Memory B cell (primary cell): ENCODE results near the gene PLA2G5.
"Not testable (repeated sequence)": the region's sequence is repeated elsewhere in the genome, so short reads cannot be mapped to it uniquely, and the experiment has no call there.

Experiments
- ATAC-seq: fragments of 150-1000 bp; cut with Tn5 transposase; 2 replicates; pipeline ENCODE4 v1.10.0; 2021; ENCODE audit warnings: low read depth, mild to moderate bottlenecking, moderate library complexity
- DNase-seq, 2 donors: peaks; one replicate each; pipeline ENCODE4 v3.0.0; 2022; ENCODE audit warnings: low spot score in 2 of 2
- H3K27ac Mint-ChIP-seq: one replicate; pipeline ENCODE4 v1.8.0; 2022; ENCODE audit warnings: mild to moderate bottlenecking, moderate library complexity, mixed read lengths
- H3K27me3 Mint-ChIP-seq: one replicate; pipeline ENCODE4 v1.8.0; 2022; ENCODE audit warnings: mixed read lengths
- H3K36me3 Mint-ChIP-seq: one replicate; pipeline ENCODE4 v1.8.0; 2022; ENCODE audit warnings: mild to moderate bottlenecking, mixed read lengths
- H3K4me1 Mint-ChIP-seq: one replicate; pipeline ENCODE4 v1.8.0; 2022; ENCODE audit warnings: mixed read lengths
- H3K4me3 Mint-ChIP-seq: one replicate; pipeline ENCODE4 v1.8.0; 2022; ENCODE audit warnings: mild to moderate bottlenecking, moderate library complexity, mixed read lengths
- H3K9me3 Mint-ChIP-seq: one replicate; pipeline ENCODE4 v1.8.0; 2022; ENCODE audit warnings: mixed read lengths

Gene PLA2G5

DNA sequence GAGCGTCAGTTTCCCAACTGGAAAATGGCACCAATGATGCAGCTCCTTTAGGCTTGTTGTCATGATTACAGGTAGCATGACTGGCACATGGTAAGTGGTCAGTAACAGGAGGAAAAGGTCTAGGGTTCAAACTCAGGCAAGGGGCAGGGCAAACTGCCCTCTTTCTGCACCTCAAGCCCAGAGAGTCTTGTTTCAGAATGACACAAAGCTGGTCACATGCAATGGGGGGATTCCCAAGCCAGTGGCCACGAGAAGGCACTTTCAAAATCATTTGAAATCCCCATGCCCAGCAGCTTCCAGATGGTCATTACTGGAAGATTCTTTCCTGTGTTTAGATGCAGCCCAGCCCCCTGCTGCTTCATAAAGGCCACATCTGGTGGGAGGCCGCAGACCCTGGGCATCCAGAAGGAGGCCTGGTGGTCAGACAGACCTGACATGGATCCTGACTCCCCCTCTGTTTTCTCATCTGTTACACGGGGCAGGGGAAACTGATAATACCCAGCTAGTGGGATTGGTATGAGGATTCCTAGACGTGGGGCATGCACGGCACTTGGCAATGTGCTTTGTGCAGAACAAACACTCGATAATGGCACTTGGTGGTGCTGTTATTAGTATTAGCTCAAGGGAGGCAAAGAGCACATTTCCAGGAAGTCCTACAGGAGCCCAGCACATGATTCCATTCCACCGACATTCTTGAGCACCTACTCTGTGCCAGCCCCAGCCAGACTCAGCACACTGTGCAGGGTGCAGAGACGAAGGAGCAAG is 56.2 kb downstream of the PLA2G5 start:
- ATAC-seq = no peak

GRCh38 chr1:20126806-20127440 is 56.9 kb downstream of the PLA2G5 start:
- ATAC-seq (no peak), DNase-seq (no peak)
- H3K9me3 Mint-ChIP-seq = peaks cover 2% of the 10 kb centered on the region
- H3K27ac Mint-ChIP-seq = peak overlapping the region; percentile 7
- H3K36me3 Mint-ChIP-seq = no peaks in the 10 kb centered on the region
- H3K27me3 Mint-ChIP-seq = no peaks in the 10 kb centered on the region
- peaks cover 27% of the 10 kb centered on the region for H3K4me1 Mint-ChIP-seq
- no peak overlapping the region for H3K4me3 Mint-ChIP-seq

More for the DNA sequence above, 56.2 kb downstream of the PLA2G5 start:
- peaks cover 2% of the 10 kb centered on the region for H3K9me3 Mint-ChIP-seq
- peaks cover 30% of the 10 kb centered on the region for H3K4me1 Mint-ChIP-seq
- H3K36me3 Mint-ChIP-seq = no peaks in the 10 kb centered on the region
- H3K27ac Mint-ChIP-seq = no peak overlapping the region
- no peak for DNase-seq
- no peaks in the 10 kb centered on the region for H3K27me3 Mint-ChIP-seq
- no peak overlapping the region for H3K4me3 Mint-ChIP-seq

DNA sequence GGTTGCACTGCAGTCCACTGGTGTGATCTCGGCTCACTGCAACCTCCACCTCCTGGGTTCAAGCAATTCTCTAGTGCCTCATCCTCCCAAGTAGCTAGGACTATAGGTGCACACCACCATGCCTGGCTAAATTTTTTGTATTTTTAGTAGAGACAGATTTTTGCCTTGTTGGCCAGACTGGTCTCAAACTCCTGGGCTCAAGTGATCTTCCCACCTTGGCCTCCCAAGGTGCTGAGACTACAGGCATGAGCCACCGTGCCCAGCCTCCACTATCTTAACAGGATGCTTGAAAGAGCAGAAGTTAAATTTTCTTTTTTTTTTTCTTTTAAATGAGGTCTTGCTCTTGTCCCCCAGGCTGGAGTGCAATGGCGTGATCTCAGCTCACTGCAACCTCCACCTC is 60.5 kb downstream of the PLA2G5 start:
- peaks cover 14% of the 10 kb centered on the region for H3K4me1 Mint-ChIP-seq
- not testable (repeated sequence) for H3K9me3 Mint-ChIP-seq, H3K36me3 Mint-ChIP-seq, DNase-seq, H3K27me3 Mint-ChIP-seq, H3K4me3 Mint-ChIP-seq, H3K27ac Mint-ChIP-seq, ATAC-seq

DNA sequence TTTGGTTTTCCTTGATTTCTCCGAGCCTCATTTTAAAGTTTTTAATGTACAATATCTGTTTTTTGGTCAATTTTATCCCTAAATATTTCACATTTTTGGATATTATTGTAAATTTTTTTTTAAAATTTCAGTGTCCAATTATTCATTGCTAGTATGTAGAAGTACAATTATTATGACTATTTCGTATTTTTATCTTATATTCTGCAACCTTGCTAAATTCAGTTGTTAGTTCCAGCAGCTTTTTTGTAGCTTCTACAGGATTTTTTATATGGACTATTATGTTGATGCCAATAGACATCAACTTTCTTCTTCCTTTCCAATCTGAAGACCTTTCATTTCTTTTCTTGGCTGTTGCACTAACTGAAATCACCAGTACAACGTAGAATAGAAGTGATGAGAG is 65.0 kb downstream of the PLA2G5 start:
- no peaks in the 10 kb centered on the region for H3K9me3 Mint-ChIP-seq
- H3K36me3 Mint-ChIP-seq = no peaks in the 10 kb centered on the region
- H3K27ac Mint-ChIP-seq = no peak overlapping the region
- H3K27me3 Mint-ChIP-seq = no peaks in the 10 kb centered on the region
- no peak overlapping the region for H3K4me3 Mint-ChIP-seq
- H3K4me1 Mint-ChIP-seq = no peaks in the 10 kb centered on the region
- ATAC-seq (no peak), DNase-seq (no peak)

DNA sequence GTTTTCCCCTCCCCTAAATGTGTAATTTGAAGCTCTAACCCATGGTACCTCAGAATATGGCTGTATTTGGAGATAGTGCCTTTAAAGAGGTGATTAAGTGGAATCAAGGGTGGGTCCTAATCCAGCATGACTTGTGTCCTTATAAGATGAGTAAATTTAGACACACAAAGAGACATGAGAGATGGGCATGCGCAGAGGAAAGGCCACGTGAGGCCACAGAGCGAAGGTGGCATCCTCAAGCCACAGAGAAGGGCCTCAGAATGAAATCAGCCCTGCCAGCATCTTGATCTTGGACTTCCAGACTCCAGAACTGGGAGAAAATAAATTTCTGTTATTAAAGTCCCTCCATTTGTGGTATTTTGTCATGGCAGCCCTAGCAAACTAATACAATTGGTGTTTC is 66.3 kb downstream of the PLA2G5 start:
- Mint-ChIP-seq H3K27me3 (peaks cover 5% of the 10 kb centered on the region), H3K9me3 (no peaks in the 10 kb centered on the region), H3K4me1 (peaks cover 3% of the 10 kb centered on the region), H3K36me3 (no peaks in the 10 kb centered on the region), H3K4me3 (no peak overlapping the region), H3K27ac (no peak overlapping the region)
- no peak for ATAC-seq
- no peak for DNase-seq

- Mint-ChIP-seq H3K9me3 (no peaks in the 10 kb centered on the region), H3K27ac (no peak overlapping the region), H3K4me1 (peaks cover 3% of the 10 kb centered on the region), H3K27me3 (peaks cover 6% of the 10 kb centered on the region), H3K36me3 (no peaks in the 10 kb centered on the region), H3K4me3 (no peak overlapping the region)
- DNase-seq (no peak), ATAC-seq (no peak)
Measured at GRCh38 chr1:20137055-20137454, 67.1 kb downstream of the PLA2G5 start.

- DNase-seq = no peak
- H3K27ac Mint-ChIP-seq = no peak overlapping the region
Measured at GRCh38 chr1:20137604-20138003, 67.6 kb downstream of the PLA2G5 start.

DNA sequence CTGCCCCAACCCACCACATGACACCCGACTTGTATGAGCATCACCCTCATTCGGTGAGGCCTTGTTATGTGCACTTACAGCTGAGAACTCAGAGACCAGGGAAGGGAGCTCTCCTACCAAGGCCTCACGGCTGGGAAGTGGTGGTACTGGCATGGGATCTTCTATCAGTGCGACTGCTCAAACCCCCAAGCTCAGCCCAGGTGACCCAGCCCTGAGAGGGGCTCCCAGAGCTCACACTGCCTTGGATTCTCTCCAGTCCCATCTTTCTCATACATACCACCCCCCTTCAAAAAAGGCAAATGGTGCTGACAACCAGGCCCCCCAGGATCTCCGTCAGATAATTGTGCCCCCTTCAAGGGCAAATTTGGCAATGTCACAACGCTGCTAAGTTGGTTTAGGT is 68.4 kb downstream of the PLA2G5 start:
- Mint-ChIP-seq H3K27ac (no peak overlapping the region), H3K4me1 (peaks cover 3% of the 10 kb centered on the region), H3K27me3 (peaks cover 6% of the 10 kb centered on the region), H3K4me3 (no peak overlapping the region), H3K9me3 (no peaks in the 10 kb centered on the region), H3K36me3 (no peaks in the 10 kb centered on the region)
- ATAC-seq (no peak), DNase-seq (no peak)

More at GRCh38 chr1:20137604-20138003, 67.6 kb downstream of the PLA2G5 start:
- Mint-ChIP-seq H3K27me3 (peaks cover 6% of the 10 kb centered on the region), H3K4me1 (peaks cover 3% of the 10 kb centered on the region), H3K4me3 (no peak overlapping the region), H3K9me3 (no peaks in the 10 kb centered on the region), H3K36me3 (no peaks in the 10 kb centered on the region)
- ATAC-seq = no peak

- Mint-ChIP-seq H3K4me1 (peaks cover 3% of the 10 kb centered on the region), H3K4me3 (no peak within 1 kb of the TSS), H3K27me3 (peaks cover 6% of the 10 kb centered on the region), H3K9me3 (no peaks in the 10 kb centered on the region), H3K27ac (no peak within 1 kb of the TSS), H3K36me3 (no peaks in the 10 kb centered on the region)
- ATAC-seq = no peak
- no peak for DNase-seq
Measured at GRCh38 chr1:20138961-20139550, 69.1 kb downstream of the PLA2G5 start, which contains the start of gene PLA2G2F. PLA2G2F (plus strand) TSS chr1:20139323; CDS start chr1:20139428, 105 bp downstream.

DNA sequence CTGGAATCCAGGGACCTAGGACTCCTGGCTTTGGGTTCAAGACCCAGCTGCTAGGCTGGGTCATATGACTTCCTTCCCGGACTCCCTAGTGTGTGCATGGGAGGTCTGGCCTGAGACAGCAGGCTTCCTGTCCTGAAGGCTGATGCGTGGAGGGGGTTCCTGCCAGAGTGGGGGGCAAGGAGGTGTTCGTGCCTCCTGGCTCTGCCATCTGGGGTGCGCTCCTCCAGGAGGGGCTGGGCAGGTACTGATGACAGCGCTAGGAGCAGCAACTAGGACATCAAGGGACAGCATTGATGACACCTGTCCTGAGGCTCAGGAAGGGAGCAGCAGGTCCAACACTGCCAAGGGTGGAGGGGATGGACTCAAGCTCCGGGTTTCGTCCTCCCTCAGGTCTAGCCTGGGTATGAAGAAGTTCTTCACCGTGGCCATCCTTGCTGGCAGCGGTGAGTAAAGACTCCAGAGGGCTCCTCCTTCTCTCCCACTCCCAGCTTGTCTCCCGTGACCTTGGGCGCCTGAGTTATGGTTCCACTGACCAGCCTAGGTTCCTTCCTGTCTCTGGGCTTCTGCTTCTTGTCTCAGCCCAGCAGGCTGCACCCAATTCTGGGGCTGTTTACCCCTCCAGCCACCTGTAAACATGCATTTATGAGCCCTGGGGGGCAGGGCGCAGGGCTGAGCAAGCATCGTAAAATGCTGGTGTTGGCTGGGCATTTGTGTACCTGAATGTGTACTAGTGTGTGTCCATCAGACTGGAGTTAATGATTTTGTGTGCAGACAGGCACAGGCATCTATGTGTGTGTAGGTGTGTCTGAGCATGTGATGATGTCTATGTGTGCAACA is 70.0 kb downstream of the PLA2G5 start:
- Mint-ChIP-seq H3K27ac (no peak overlapping the region), H3K4me1 (peaks cover 3% of the 10 kb centered on the region), H3K27me3 (peaks cover 6% of the 10 kb centered on the region), H3K9me3 (no peaks in the 10 kb centered on the region), H3K4me3 (no peak overlapping the region), H3K36me3 (no peaks in the 10 kb centered on the region)
- no peak for ATAC-seq
- DNase-seq = no peak

GRCh38 chr1:20141001-20141400 is 71.0 kb downstream of the PLA2G5 start:
- DNase-seq (no peak), ATAC-seq (no peak)
- H3K27me3 Mint-ChIP-seq = peaks cover 6% of the 10 kb centered on the region
- no peaks in the 10 kb centered on the region for H3K36me3 Mint-ChIP-seq
- H3K4me3 Mint-ChIP-seq = no peak overlapping the region
- no peaks in the 10 kb centered on the region for H3K9me3 Mint-ChIP-seq
- H3K4me1 Mint-ChIP-seq = peaks cover 3% of the 10 kb centered on the region
- H3K27ac Mint-ChIP-seq = no peak overlapping the region

DNA sequence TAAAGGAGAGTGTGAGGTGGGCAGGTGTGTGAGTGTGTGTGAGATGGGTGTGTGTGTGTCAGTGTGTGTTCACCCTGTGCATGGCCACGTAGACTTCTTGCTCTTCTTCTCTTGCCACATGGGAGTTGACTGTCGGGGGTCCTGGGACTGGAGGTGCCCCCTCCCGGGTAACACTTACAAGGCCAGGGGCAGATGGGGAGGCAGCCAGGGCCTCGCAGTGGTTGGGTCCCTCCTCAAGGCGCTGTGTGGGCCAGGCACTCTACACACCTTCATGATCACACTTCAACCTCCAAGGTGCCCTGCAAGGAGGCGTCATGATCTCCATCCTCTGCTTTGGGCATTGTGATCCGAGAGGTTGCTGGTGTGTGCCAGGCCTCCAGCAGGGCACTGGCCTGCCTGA is 71.5 kb downstream of the PLA2G5 start:
- ATAC-seq (no peak), DNase-seq (no peak)
- Mint-ChIP-seq H3K4me3 (no peak overlapping the region), H3K27ac (no peak overlapping the region), H3K4me1 (peaks cover 3% of the 10 kb centered on the region), H3K9me3 (no peaks in the 10 kb centered on the region), H3K36me3 (no peaks in the 10 kb centered on the region), H3K27me3 (peaks cover 6% of the 10 kb centered on the region)
